Lower leg skin (tissue), 4 donors: ENCODE data around the gene FBXO22. TPM values are rescaled to one million over a fixed set of nuclear protein-coding genes. Genes with fewer than 3 reads are reported as not detected.
"Not testable (repeated sequence)": the region's sequence is repeated elsewhere in the genome, so short reads cannot be mapped to it uniquely, and the experiment has no call there.

Experiments
- DNase-seq, 2 donors: peaks; one replicate each; pipeline ENCODE4 v3.0.0-alpha.2; 2019; ENCODE audit warnings: low spot score in 2 of 2
- H3K4me3 ChIP-seq: fragments of 200-600 bp; sonication (generic); 2 replicates; pipeline ENCODE4 v1.5.1; 2017; ENCODE audit warnings: mild to moderate bottlenecking, low read depth; ENCODE audit not compliant: poor library complexity, severe bottlenecking
- POLR2A ChIP-seq, 2 donors: fragments of 450-650 bp; IDR thresholded peaks; one replicate each; pipeline ENCODE4 v1.6.1; 2016 to 2017; ENCODE audit warnings: antibody characterized with exemption in 2 of 2, mild to moderate bottlenecking in 1 of 2, moderate library complexity in 1 of 2
- WGBS, 2 donors: methylation state at CpG; one replicate each; pipeline ENCODE4 v1.1.5; 2018; 5-methylcytosine and 5-hydroxymethylcytosine counted together
- intact Hi-C: fragments of 100-400 bp; cut with DNase I; formaldehyde crosslinking; loops from one replicate; pipeline ENCODE4 v1.15.0; 2023; ENCODE audit warnings: low total_unique reads
- total RNA-seq, 4 donors: library from RNA; depleted of rRNA; stranded (reverse); fragments of >200 nt; gene quantifications; one replicate each; pipeline ENCODE4 v1.1.0, GENCODE V29; 2016
- TF ChIP-seq, protein P1 (sequence below), 3 donors: fragments of 450-650 bp; IDR thresholded peaks; one replicate each; pipeline ENCODE4 v1.5.1; 2016; ENCODE audit warnings: antibody characterized with exemption in 3 of 3, mild to moderate bottlenecking in 3 of 3, moderate library complexity in 2 of 3

FBXO22 gene
- total RNA-seq, 4 donors from 2014 or later: 17.4 to 25.3 (median 21.6) TPM

DNA sequence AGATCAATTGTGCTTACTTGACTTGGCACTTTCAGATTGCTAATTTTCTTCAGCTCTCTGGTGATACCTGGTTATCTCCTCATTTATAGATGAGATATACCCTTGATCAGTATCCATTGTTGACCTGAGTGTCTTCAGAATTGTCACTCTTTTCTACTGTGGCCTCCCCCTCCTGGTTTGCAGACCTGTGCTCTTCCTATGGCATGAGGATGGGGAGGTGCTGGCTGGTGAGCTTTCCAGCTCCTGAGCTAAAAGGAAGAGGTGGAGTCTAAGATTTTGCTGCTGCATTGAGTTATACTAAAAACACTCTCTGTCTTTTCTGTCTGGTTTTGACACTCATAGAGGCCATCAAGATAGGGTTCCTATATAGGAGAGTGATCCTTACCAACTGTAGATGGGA, 36.8 kb upstream of the FBXO22 start:
- DNase-seq: no peak
- intact Hi-C loops: no loop called here
- no peak overlapping the region for H3K4me3 ChIP-seq
- TF ChIP-seq, protein P1, sequence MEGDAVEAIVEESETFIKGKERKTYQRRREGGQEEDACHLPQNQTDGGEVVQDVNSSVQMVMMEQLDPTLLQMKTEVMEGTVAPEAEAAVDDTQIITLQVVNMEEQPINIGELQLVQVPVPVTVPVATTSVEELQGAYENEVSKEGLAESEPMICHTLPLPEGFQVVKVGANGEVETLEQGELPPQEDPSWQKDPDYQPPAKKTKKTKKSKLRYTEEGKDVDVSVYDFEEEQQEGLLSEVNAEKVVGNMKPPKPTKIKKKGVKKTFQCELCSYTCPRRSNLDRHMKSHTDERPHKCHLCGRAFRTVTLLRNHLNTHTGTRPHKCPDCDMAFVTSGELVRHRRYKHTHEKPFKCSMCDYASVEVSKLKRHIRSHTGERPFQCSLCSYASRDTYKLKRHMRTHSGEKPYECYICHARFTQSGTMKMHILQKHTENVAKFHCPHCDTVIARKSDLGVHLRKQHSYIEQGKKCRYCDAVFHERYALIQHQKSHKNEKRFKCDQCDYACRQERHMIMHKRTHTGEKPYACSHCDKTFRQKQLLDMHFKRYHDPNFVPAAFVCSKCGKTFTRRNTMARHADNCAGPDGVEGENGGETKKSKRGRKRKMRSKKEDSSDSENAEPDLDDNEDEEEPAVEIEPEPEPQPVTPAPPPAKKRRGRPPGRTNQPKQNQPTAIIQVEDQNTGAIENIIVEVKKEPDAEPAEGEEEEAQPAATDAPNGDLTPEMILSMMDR (IDR thresholded peaks at IDR 0.05): no peak
- TF ChIP-seq POLR2A (IDR thresholded peaks at IDR 0.05): no peak

DNA sequence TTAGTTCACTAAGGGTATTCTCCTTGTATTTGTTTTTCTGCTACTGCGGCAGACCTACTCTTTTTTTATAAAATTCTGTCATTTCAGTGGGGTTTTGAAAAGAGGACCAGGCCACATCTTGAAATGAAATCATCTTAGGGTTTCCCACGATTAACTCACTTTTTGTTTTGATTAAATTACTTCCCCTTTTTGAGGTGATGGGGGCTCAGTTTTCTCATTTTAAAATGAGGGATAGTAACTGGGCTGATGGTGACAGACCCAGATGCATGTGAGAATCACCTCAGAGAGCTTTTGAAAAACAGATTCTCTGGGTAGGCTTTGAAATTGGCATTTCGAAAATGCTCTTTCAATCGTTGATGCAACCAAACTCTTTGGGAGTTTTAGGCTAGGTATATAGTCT, 36.2 kb upstream of the FBXO22 start:
- 77 to 83% methylated on average over 4 of the region's 4 CpGs for WGBS, 2 donors
- TF ChIP-seq, protein P1 (IDR thresholded peaks at IDR 0.05): no peak
- TF ChIP-seq POLR2A (IDR thresholded peaks at IDR 0.05): no peak
- no peak overlapping the region for H3K4me3 ChIP-seq
- no peak for DNase-seq
- intact Hi-C loops: no loop called here

DNA sequence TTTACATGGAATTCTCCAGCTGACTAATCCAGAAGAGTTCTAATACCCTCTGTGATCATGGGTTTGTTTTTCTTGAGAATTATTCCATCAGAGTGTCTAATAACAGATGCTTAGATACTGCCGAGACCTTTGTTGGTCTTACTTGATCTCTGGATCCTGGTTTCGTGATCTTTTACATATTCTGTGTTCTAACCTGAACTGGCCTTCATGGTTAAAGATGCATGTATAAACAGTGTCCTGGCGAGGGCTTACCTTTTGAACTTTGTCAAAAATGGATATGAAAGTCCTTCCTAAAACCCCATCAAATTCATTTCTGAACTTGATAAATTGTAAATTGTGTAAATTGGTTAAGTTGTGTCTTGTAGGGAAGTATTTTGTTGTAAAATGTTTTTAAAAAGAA, 35.7 kb upstream of the FBXO22 start:
- 94 to 96% methylated on average over 3 of the region's 3 CpGs for WGBS, 2 donors
- DNase-seq: no peak

DNA sequence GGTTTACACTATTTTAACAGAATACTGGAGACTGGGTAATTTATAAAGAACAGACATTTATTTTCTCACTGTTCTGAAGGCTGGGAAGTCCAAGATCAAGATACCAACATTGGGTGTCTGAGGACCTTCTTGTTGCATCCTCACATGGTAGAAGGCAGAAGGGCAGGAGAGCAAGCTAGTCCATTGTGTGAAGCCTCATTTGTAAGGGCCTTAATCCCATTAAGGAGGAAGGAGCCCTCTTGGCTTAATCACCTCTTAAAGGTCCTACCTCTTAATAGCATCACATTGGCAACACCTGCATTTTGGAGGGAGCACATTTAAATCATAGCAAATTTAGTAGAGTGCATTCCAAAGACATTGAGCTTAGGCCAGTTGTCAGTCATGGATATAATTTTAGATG, 34.2 kb upstream of the FBXO22 start:
- TF ChIP-seq, protein P1 (IDR thresholded peaks at IDR 0.05): no peak
- TF ChIP-seq POLR2A (IDR thresholded peaks at IDR 0.05): no peak
- intact Hi-C loops: no loop called here
- DNase-seq: no peak
- H3K4me3 ChIP-seq: no peak overlapping the region

More for the DNA sequence above, 35.7 kb upstream of the FBXO22 start:
- intact Hi-C loops: no loop called here
- TF ChIP-seq, protein P1 (IDR thresholded peaks at IDR 0.05): no peak
- TF ChIP-seq POLR2A (IDR thresholded peaks at IDR 0.05): no peak
- H3K4me3 ChIP-seq: no peak overlapping the region

DNA sequence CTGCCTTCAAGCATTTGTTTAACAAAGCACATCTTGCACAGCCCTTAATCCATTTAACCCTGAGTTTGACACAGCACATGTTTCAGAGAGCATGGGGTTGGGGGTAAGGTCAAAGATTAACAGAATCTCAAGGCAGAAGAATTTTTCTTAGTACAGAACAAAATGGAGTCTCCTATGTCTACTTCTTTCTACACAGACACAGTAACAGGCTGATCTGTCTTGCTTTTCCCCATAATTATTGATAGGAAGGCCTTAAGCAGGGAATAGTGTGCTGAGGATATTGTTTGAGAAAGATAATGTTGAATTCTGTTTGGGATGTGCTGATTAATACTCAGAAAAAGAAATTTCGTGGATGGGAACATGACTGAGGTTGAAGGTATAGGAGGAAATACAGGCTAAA, 32.1 kb upstream of the FBXO22 start:
- 88 to 91% methylated on average over 1 of the region's 1 CpG for WGBS, 2 donors
- DNase-seq, intact Hi-C loops, H3K4me3 ChIP-seq: not testable (repeated sequence)

DNA sequence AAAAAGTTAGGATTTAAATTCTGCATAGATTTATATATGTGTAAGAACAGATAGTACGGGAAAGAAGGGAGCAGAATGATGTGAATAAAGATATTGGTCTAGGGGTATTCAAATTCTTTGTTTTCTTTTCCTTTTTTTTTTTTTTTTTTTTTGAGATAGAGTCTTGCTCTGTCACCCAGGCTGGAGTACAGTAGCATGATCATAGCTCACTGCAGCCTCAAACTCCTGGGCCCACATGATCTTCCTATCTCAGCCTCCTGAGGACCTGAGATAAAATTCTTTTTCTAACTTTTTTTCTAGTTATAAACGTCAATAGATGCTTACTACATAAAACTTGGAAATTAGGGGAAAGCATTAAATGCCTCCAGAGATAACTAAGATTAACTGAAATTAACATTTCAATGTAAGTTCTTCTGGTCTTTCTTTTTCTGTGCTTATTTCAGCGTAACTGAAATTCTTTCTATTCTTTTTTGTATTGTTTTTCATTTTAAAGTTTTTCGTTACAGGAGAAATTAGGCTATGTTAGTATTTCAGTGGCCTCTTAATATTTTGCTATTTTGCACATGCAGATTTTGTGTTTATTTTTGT, 31.2 kb upstream of the FBXO22 start:
- H3K4me3 ChIP-seq: no peak overlapping the region
- WGBS, 2 donors: 85 to 93% methylated on average over 4 of the region's 4 CpGs
- intact Hi-C loops: no loop called here
- no peak for TF ChIP-seq POLR2A (IDR thresholded peaks at IDR 0.05)
- TF ChIP-seq, protein P1 (IDR thresholded peaks at IDR 0.05): no peak
- no peak for DNase-seq
